G401.6 (cell line): ENCODE data around the gene PTPRU.

ENCODE experiments used
- FAIRE-seq: peaks from 2 replicates; lab custom pipeline; 2012; peaks lifted over from hg19 to GRCh38; lab: Jason Lieb, UNC

Gene PTPRU

DNA sequence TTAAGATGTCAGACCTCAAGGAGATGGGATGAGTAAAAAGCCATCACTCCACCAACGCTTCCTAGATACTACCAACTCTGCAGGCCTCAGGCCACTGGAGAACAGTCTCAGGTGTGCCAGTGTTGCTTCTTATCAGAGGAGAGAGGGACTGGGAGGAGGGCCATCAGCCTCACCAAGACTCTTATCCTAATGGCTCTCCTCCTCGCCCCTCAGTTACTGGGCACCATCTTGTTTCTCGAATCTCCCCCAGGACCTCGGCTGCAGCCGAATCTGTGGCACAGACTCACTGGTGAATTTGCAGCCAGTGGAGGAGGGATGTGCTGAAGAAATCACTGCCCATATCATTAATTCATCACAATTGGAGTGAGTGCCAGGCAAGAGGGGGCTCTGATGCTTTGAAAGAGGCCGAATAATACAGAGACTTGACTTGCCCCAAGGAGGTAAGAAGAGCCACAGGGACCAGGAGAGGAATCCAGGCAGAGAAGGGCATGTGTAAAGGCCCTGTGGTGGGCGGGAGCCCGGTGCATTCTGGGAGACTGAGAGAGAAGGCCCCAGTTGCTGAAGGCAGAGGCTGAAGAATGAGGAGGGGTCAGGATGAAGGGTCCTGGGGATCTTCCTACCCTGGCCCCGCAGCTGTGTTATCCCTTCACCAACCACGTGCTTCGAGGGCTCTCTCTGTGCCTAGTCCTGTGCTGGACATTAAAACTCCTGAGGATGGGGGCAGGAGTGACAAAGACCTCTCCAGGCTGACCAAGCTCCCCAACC, 129.8 kb downstream of the PTPRU start:
- no peak for FAIRE-seq

- no peak for FAIRE-seq
Measured at GRCh38 chr1:29368936-29369932, 132.9 kb downstream of the PTPRU start.

- no peak for FAIRE-seq
Measured at GRCh38 chr1:29370067-29370466, 133.7 kb downstream of the PTPRU start.

GRCh38 chr1:29371332-29371731, 135.0 kb downstream of the PTPRU start:
- no peak for FAIRE-seq

- FAIRE-seq, result no peak
Measured at GRCh38 chr1:29372108-29372507, 135.8 kb downstream of the PTPRU start.
